Right hindlimb (tissue), 1 donor: ENCODE results near the gene NUP210L.
A peak's percentile ranks its signal among the peaks of the same experiment; 100 is the strongest.
"Not testable (repeated sequence)": the region's sequence is repeated elsewhere in the genome, so short reads cannot be mapped to it uniquely, and the experiment has no call there.

Experiments
- DNase-seq: peaks from one replicate; pipeline ENCODE4 v3.0.0-alpha.2; 2018

The NUP210L gene

GRCh38 chr1:154094411-154094810 lies 60.5 kb downstream of the NUP210L start:
- DNase-seq, result no peak

- DNase-seq, result no peak
Measured at GRCh38 chr1:154093699-154094098, 61.2 kb downstream of the NUP210L start.

GRCh38 chr1:154091706-154092105 lies 63.2 kb downstream of the NUP210L start:
- DNase-seq, result no peak

GRCh38 chr1:154087574-154087973 lies 67.3 kb downstream of the NUP210L start:
- DNase-seq, result no peak

DNA sequence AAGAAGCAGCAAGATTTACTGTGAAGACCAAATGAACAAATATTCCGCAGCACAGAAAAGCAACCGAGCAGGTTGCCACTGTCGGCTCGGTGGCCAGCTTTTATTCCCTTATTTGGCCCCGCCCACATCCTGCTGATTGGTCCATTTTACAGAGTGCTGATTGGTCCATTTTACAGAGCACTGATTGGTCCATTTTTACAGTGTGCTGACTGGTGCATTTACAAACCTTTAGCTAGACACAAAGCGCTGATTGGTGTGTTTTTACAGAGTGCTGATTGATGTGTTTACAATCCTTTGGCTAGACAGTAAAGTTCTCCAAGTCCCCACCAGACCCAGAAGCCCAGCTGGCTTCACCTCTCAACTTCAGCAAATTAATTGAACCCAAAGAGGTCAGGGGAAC lies 71.8 kb downstream of the NUP210L start:
- not testable (repeated sequence) for DNase-seq

- DNase-seq, result no peak
Measured at GRCh38 chr1:154081386-154082126, 73.3 kb downstream of the NUP210L start.

DNA sequence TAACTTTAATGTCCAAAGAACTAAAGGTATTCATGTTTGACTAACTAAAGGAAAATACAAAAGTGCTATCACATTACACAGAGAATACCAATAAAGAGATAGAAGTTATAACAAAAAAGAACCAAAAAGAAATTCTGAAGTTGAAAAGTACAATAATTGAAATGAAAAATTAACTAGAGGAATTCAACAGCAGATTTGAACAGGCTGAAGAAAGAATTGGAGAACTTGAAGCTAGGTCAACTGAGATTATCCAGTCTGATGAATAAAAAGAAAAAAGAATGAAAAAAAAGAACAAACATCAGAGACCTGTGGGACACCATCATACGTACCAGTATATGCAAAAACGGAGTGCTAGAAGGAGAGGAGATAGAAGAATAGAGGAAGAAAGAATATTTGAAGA lies 78.5 kb downstream of the NUP210L start:
- no peak for DNase-seq

GRCh38 chr1:154075746-154076145 lies 79.1 kb downstream of the NUP210L start:
- no peak for DNase-seq

DNA sequence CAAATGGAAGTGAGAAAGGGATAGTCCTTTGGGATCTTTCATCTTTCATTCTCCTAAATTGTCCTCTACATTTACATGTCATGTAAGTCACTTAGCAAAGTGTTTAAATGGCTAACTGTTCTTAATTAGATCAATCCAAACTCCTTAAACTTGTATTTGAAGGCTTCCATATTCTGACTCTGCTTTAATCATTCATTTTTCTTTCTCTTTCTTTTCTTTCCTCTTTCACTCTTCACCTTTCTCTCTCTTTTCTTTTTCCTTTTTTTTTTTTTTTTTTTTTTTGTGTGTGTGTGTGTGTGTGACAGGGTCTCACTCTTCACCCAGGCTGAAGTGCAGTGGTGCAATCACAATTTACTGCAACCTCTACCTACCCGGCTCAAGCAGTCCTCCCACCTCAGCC lies 92.6 kb downstream of the NUP210L start:
- DNase-seq, result no peak

- not testable (repeated sequence) for DNase-seq
Measured at GRCh38 chr1:154047436-154047835, 107.4 kb downstream of the NUP210L start.

DNA sequence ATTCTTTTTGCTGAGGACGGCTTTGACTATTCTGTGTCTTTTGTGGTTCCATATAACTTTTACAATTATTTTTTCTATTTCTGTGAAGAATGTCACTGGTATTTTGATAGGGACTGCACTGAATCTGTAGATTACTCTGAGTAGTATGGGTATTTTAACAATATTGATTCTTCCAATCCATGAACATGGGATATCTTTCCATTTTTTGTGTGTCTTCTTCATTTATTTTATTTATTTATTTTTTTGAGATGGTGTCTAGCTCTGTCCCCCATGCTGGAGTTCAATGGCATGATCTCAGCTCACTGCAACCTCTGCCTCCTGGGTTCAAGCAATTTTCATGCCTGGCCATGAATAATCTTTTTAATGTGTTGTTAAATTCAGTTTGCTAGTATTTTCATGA lies 121.2 kb downstream of the NUP210L start:
- DNase-seq, result not testable (repeated sequence)

- DNase-seq, result no peak
Measured at GRCh38 chr1:154019940-154020339, 134.9 kb downstream of the NUP210L start.

- DNase-seq, result no peak
Measured at GRCh38 chr1:154019269-154019668, 135.6 kb downstream of the NUP210L start.

DNA sequence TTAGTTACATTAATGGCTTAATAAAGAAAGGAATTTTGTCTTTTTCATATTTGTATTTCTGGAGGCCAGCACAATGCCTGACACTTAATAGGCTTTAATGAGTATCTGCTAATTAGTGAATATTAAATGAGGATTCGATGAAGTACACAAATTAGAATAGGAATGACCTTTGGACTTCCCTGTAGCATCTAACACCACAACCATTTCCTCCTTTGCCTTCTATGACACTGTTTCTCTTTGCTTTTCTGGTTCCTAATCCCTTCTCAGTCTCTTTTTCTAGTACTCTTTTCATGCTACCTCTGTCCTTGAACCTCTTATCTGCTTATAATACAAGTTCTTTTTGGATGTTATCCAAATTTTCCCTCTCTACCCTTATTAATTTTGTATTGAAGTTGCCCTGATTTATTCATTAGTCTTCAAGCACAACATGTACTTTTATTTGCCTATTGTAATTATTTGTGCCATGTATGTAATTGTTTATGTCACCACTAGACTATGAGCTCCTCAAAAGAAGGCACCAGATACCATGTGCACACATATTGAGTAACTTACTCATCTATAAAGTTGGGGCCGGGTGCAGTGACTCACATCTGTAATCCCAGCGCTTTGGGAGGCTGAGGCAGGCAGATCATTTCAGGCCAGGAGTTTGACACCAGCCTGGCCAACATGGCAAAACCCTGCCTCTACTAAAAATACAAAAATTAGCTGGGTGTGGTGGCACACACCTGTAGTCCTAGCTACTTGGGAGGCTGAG lies 140.5 kb downstream of the NUP210L start:
- DNase-seq, result no peak

DNA sequence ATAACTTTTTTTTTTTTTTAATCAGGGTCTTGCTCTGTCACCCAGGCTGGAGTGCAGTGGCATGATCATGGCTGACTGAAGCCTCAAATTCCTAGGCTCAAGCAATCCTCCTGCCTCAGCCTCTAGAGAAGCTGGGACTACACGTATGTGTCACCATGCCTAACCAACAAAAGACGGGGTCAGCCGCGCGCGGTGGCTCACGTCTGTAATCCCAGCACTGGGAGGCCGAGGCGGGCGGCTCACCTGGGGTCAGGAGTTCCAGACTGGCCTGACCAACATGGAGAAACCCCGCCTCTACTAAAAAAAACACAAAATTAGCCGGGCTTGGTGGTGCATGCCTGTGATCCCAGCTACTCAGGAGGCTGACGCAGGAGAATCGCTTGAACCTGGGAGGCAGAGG lies 142.3 kb downstream of the NUP210L start:
- not testable (repeated sequence) for DNase-seq

DNA sequence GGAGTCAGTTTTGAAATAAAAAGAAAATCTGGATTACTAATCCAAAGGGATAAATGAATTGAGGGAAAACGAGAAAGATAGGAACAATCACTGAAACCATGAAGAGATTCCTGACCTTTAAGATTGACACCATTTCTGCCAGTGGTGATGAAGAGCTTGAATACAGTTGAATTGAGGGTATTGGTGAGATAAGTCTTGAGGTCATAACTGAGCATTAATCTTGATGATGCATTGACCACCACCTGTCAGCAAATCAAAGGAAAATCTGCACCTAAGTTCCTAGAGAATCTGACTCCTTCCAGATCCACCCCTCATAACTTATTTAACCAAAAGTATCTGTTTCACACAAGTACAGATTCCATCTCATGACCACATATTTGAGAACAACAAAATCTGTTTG lies 142.7 kb downstream of the NUP210L start:
- no peak for DNase-seq

DNA sequence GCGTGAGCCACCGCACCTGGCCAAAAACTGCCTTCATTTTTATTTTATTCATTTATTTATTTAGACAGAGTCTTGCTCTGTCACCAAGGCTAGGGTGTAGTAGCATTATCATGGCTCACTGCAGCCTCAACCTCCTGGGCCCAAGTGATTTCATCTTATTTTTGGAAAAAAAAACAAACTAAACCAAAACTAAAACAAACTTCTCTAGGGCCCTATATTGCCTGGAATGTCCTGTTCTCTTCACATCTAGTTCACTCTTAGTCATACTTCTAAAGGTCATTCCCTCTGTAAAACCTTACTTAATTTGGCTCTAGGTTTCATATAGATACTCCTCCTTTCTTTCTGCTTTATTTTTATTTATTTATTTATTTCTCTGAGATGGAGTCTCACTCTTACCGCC lies 148.7 kb downstream of the NUP210L start:
- DNase-seq, result no peak

GRCh38 chr1:154000420-154000819 lies 154.5 kb downstream of the NUP210L start:
- no peak for DNase-seq

DNA sequence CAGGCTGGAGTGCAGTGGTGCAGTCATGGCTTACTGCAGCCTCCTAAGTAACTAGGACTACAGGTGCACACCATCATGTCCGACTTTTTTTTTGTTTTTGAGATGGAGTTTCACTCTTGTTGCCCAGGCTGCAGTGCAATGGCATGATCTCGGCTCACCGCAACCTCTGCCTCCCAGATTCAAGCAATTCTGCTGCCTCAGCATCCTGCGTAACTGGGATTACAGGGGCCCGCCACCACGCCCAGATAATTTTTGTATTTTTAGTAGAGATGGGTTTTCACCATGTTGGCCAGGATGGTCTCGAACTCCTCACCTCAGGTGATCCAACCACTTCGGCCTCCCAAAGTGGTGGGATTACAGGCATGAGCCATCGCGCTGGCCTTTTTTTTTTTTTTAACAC lies 158.0 kb downstream of the NUP210L start:
- not testable (repeated sequence) for DNase-seq

- DNase-seq, result no peak
Measured at GRCh38 chr1:153995640-153996039, 159.2 kb downstream of the NUP210L start.

- DNase-seq, result no peak
Measured at GRCh38 chr1:153995202-153995601, 159.7 kb downstream of the NUP210L start.

DNA sequence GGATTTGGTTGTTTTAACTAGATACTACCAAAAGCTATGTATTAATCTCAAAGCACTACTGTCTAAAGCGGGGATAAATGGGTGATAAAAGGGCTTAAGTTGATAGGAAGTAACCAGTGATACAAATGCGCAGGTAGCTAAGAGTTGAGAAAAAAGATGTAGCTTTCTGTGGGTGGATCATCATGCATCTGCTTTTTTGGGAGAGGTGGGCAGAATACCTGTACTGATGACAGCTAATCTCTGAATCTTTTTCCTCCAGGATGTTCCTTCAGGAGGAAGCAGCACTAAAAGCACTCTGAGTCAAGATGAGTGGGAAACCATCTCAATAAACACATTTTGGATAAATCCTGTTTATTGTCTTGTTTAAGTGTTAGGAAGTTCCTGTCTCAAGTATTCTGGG lies 163.1 kb downstream of the NUP210L start:
- no peak for DNase-seq

- DNase-seq, result no peak
Measured at GRCh38 chr1:153991151-153991630, 163.7 kb downstream of the NUP210L start.

DNA sequence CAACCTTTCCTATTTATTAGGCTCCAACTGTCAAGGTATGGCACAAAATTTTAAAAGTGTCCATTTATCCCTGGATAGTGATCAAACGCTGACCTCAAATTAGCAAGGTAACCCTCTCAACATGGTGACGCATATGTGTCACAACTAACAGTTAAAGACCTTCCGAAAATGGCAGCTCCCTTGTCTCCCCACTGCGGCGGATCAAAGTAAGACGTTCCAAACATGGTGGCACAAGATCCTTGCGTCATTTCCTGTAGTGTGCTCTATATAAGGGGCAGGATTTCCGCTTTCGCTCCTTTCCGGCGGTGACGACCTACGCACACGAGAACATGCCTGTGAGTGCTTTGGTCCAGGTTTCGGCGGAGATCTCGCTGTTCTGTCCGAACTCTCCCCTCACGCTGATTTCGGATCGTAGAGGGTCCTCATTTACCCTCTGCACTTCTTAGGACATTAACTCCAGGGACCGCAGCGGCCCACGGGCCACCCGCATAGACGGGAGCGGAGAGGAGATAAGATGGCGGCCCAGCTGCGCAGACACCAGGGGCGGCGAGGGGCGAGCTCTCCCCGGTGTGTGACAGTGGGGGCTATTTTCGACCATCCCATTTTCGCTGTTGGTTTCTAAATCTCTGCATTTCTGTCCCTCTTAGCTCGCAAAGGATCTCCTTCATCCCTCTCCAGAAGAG lies 164.3 kb downstream of the NUP210L start, which contains the start of gene RPS27:
Gene RPS27 (plus strand): TSS at position 295 of the 683 bp plus-strand sequence. CDS start 35 bp downstream, at position 330.
- DNase-seq, result peak; percentile 95
